Ovary (tissue), 3 donors: Measurements from ENCODE around the gene ZNF777.

Experiments used
- EP300 ChIP-seq: sonication (generic); formaldehyde crosslinking; IDR thresholded peaks from one replicate; pipeline ENCODE4 v1.6.1; 2017; ENCODE audit warnings: antibody characterized with exemption
- POLR2A ChIP-seq: fragments of 450-650 bp; IDR thresholded peaks from one replicate; pipeline ENCODE4 v1.6.1; 2017; ENCODE audit warnings: antibody characterized with exemption, mild to moderate bottlenecking, moderate library complexity
- TF ChIP-seq, protein P1 (sequence below), 3 donors: fragments of 450-650 bp in 2 of 3; fragments of 200-600 bp in 1 of 3; IDR thresholded peaks; one replicate each; pipeline versions ENCODE4 v1.5.1 to v1.8.0; 2016 to 2022; ENCODE audit warnings: antibody characterized with exemption in 3 of 3, mild to moderate bottlenecking in 1 of 3
- donor health status: DM: no; HTN: no; CAD: no.

DNA sequence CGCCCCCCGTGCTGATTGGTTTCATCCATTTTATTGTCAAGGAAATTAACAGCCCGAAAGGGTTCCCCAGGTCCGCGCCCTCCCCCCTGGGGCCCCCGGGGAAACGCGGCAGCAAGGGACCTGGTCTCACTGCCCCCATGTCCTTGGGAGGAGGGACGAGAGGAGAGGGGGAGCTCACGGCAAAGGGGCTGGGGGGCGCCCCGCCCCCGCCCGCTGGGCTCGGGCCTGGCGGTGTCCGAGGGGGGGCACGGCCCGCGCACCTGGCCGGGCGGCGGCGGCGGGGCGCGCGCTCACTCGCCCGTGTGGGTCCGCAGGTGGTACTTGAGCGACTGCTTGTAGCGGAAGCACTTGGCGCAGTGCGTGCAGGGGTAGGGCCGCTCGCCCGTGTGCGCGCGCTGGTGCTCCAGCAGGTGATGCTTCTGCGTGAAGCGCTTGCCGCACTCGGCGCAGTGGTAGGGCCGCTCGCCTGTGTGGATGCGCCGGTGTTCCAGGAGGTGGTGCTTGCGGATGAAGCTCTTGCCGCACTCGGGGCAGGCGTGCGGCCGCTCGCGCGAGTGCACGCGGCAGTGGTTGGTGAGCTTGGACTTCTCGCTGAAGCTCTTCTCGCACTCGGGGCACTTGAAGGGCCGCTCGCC lies 29.3 kb downstream of the ZNF777 start:
- TF ChIP-seq, protein P1, sequence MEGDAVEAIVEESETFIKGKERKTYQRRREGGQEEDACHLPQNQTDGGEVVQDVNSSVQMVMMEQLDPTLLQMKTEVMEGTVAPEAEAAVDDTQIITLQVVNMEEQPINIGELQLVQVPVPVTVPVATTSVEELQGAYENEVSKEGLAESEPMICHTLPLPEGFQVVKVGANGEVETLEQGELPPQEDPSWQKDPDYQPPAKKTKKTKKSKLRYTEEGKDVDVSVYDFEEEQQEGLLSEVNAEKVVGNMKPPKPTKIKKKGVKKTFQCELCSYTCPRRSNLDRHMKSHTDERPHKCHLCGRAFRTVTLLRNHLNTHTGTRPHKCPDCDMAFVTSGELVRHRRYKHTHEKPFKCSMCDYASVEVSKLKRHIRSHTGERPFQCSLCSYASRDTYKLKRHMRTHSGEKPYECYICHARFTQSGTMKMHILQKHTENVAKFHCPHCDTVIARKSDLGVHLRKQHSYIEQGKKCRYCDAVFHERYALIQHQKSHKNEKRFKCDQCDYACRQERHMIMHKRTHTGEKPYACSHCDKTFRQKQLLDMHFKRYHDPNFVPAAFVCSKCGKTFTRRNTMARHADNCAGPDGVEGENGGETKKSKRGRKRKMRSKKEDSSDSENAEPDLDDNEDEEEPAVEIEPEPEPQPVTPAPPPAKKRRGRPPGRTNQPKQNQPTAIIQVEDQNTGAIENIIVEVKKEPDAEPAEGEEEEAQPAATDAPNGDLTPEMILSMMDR (IDR thresholded peaks at IDR 0.05): no peak
- TF ChIP-seq EP300 (no peak), POLR2A (no peak)
